Adrenal gland (tissue), 5 donors: ENCODE measurements around the gene RGCC.

Experiments used
- CTCF ChIP-seq, 6 experiments: fragments of 450-650 bp in 4 of 6; fragments of 200-600 bp in 2 of 6; sonication (generic) in 1 of 6; IDR thresholded peaks; 1 replicate in 5 of 6; 2 replicates in 1 of 6; pipeline versions ENCODE4 v1.5.1 to v1.8.0; 2016 to 2021; ENCODE audit warnings: antibody characterized with exemption in 6 of 6, mild to moderate bottlenecking in 2 of 6, moderate library complexity in 1 of 6
- POLR2A ChIP-seq, 2 donors: fragments of 450-650 bp; IDR thresholded peaks; one replicate each; pipeline ENCODE4 v1.6.1; 2017; ENCODE audit warnings: antibody characterized with exemption in 2 of 2, mild to moderate bottlenecking in 2 of 2, moderate library complexity in 1 of 2
- donor health status: DM: no; HTN: no; CAD: no.

- TF ChIP-seq POLR2A (IDR thresholded peaks at IDR 0.05) (no peak), CTCF (IDR thresholded peaks at IDR 0.05) (no peak)
Measured at GRCh38 chr13:41416276-41416675, 41.1 kb upstream of the RGCC start.
